Heart left ventricle (tissue), 13 donors: ENCODE results near the gene CC2D1B.

Experiments used
- CTCF ChIP-seq, 12 donors: fragments of 200-600 bp; sonication (generic) in 4 of 12; IDR thresholded peaks; one replicate each; pipeline versions ENCODE4 v1.5.0 to v1.8.0; 2018 to 2022; ENCODE audit warnings: antibody characterized with exemption in 12 of 12, mild to moderate bottlenecking in 5 of 12
- POLR2A ChIP-seq, 2 donors: fragments of 450-650 bp; IDR thresholded peaks; one replicate each; pipeline ENCODE4 v1.6.1; 2017; ENCODE audit warnings: antibody characterized with exemption in 2 of 2, mild to moderate bottlenecking in 2 of 2, moderate library complexity in 2 of 2
- donor health status: ischemic (EF 13 %, LVEDD 7.1; RV severe dilation, severe dysfunction).
- donor health status: DM: no; HTN: yes; CAD: no.
- donor health status: DM: no; HTN: no; CAD: no.
- donor health status: ischemic (EF 25% LVEDD 6.9; RV normal size, moderate dysfunction).
- donor health status: ischemic (EF 25% LVEDD 5.7; RV mildly dilated, moderate dysfunction).
- donor health status: ischemic (EF 35%, LVEDD 5.7; RV mildly dilated, moderate dysfunction).
- donor health status: nonischemic (EF 11% LVEDD 7.7; RV severe dilation, severe dysfunction).
- donor health status: DM: yes; HTN: yes; CAD: no.
- donor health status: PGD.
- donor health status: ischemic (EF 29% LVEDD 5.4; RV normal size, mild dysfunction).
- donor health status: nonischemic (EF 23%, LVEDD 6.1; RV moderate dilation, normal function).

DNA sequence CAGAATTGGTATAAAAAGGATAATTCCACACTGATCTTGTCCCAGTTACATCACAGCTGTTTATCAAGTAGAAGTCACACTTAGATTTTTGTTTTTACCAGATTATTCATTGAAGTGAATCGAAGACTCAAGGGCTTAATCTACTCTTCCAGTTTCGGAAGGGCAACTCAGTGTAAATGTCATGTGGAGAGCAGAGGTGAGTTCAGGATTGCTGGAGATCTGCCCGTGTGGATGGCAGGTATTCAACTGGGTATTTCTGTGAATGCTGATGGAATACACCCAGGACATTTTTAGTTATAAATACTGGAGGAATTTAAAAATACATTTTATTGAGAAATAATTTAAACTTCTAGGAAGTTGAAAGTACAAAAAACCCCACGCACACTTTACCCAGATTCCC is 19.4 kb downstream of the CC2D1B start:
- no peak for TF ChIP-seq POLR2A (IDR thresholded peaks at IDR 0.05)
- TF ChIP-seq CTCF (IDR thresholded peaks at IDR 0.05) = no peak
